Stimulated activated CD4-positive, alpha-beta T cell treated with anti-CD3 and anti-CD28 coated beads, Interleukin-1b, Interleukin-23, amount 100 ng/mL, for 48 hours (primary cell): ENCODE data around the gene LRIT1.

Experiments used
- DNase-seq: peaks from one replicate; pipeline ENCODE4 v3.0.0-alpha.2; 2020

The LRIT1 gene

GRCh38 chr10:84254552-84255478 is 13.5 kb upstream of the LRIT1 start:
- DNase-seq = no peak

- no peak for DNase-seq
Observed at GRCh38 chr10:84248794-84249193, 7.4 kb upstream of the LRIT1 start.

- no peak for DNase-seq
Observed at GRCh38 chr10:84247496-84247895, 6.2 kb upstream of the LRIT1 start.

GRCh38 chr10:84244651-84245270 is 3.4 kb upstream of the LRIT1 start, which contains the start of gene RGR:
Gene RGR (plus strand): TSS chr10:84245053. CDS start chr10:84245091, 38 bp downstream.
- DNase-seq = no peak

- no peak for DNase-seq
Observed at GRCh38 chr10:84243759-84244158, 2.4 kb upstream of the LRIT1 start.

GRCh38 chr10:84238909-84239308 is 2.4 kb downstream of the LRIT1 start:
- DNase-seq = no peak

GRCh38 chr10:84237199-84238051 is 3.9 kb downstream of the LRIT1 start:
- no peak for DNase-seq

GRCh38 chr10:84236807-84237198 is 4.5 kb downstream of the LRIT1 start:
- DNase-seq = no peak

- DNase-seq = no peak
Observed at GRCh38 chr10:84235096-84235495, 6.2 kb downstream of the LRIT1 start.

- no peak for DNase-seq
Observed at GRCh38 chr10:84234479-84234878, 6.9 kb downstream of the LRIT1 start.

- no peak for DNase-seq
Observed at GRCh38 chr10:84233940-84234339, 7.4 kb downstream of the LRIT1 start.

- DNase-seq = no peak
Observed at GRCh38 chr10:84232376-84232775, 9.0 kb downstream of the LRIT1 start.

- DNase-seq = no peak
Observed at GRCh38 chr10:84230359-84230758, 11.0 kb downstream of the LRIT1 start.

- DNase-seq = no peak
Observed at GRCh38 chr10:84227810-84228209, 13.5 kb downstream of the LRIT1 start.

GRCh38 chr10:84226616-84227015 is 14.7 kb downstream of the LRIT1 start:
- DNase-seq = no peak

GRCh38 chr10:84225427-84226173 is 15.7 kb downstream of the LRIT1 start, which contains the start of gene LRIT2:
Gene LRIT2 (minus strand): TSS chr10:84225544. CDS start chr10:84225520, 24 bp downstream.
- DNase-seq = no peak

- no peak for DNase-seq
Observed at GRCh38 chr10:84224411-84225028, 16.8 kb downstream of the LRIT1 start.

GRCh38 chr10:84221916-84222315 is 19.4 kb downstream of the LRIT1 start:
- DNase-seq = no peak

- no peak for DNase-seq
Observed at GRCh38 chr10:84217746-84218145, 23.6 kb downstream of the LRIT1 start.

GRCh38 chr10:84216834-84217233 is 24.5 kb downstream of the LRIT1 start:
- DNase-seq = no peak

- peak; percentile 24 for DNase-seq
Observed at GRCh38 chr10:84214612-84215235, 26.6 kb downstream of the LRIT1 start.
